Sigmoid colon (tissue), 7 donors: Measurements from ENCODE around the gene SERPINC1. TPM values are rescaled to one million over a fixed set of nuclear protein-coding genes. Genes with fewer than 3 reads are reported as not detected.

Source experiments
- DNase-seq: peaks from one replicate; pipeline ENCODE4 v3.0.0-alpha.2; 2019
- H3K27ac ChIP-seq, 4 donors: fragments of 200-600 bp; sonication (generic); one replicate each; pipeline ENCODE4 v1.5.1; 2016 to 2019; ENCODE audit warnings: mild to moderate bottlenecking in 1 of 4
- H3K27me3 ChIP-seq, 3 donors: fragments of 200-600 bp; sonication (generic); one replicate each; pipeline ENCODE4 v1.5.1; 2019; ENCODE audit warnings: mild to moderate bottlenecking in 1 of 3
- H3K36me3 ChIP-seq, 4 donors: fragments of 200-600 bp; sonication (generic); one replicate each; pipeline ENCODE4 v1.5.1; 2016 to 2019
- H3K4me1 ChIP-seq, 4 donors: fragments of 200-600 bp; sonication (generic); one replicate each; pipeline ENCODE4 v1.5.1; 2017 to 2019
- H3K4me3 ChIP-seq, 4 donors: fragments of 200-600 bp; sonication (generic); one replicate each; pipeline ENCODE4 v1.5.1; 2017 to 2019; ENCODE audit warnings: mild to moderate bottlenecking in 2 of 4, moderate library complexity in 1 of 4
- H3K9me3 ChIP-seq, 4 donors: fragments of 200-600 bp in 3 of 4; sonication (generic) in 3 of 4; one replicate each; pipeline versions ENCODE4 v1.5.1 to v1.6.1; 2013 to 2019
- EP300 ChIP-seq, 4 donors: sonication (generic); formaldehyde crosslinking; IDR thresholded peaks; one replicate each; pipeline ENCODE4 v1.6.1; 2017; ENCODE audit warnings: antibody characterized with exemption in 4 of 4
- POLR2A ChIP-seq, 2 donors: fragments of 450-650 bp; IDR thresholded peaks; one replicate each; pipeline ENCODE4 v1.6.1; 2016; ENCODE audit warnings: antibody characterized with exemption in 2 of 2, mild to moderate bottlenecking in 2 of 2, moderate library complexity in 2 of 2
- POLR2AphosphoS5 ChIP-seq, 4 donors: sonication (generic); formaldehyde crosslinking; IDR thresholded peaks; one replicate each; pipeline ENCODE4 v1.6.1; 2017; ENCODE audit warnings: antibody characterized with exemption in 4 of 4
- WGBS, 2 donors: extraction: QIAGEN DNeasy Blood & Tissue Kit; methylation state at CpG; one replicate each; pipeline ENCODE4 v1.1.7; 2013; 5-methylcytosine and 5-hydroxymethylcytosine counted together
- intact Hi-C: fragments of 100-400 bp; cut with DNase I; formaldehyde crosslinking; loops from one replicate; pipeline ENCODE4 v1.15.1; 2023
- polyA plus RNA-seq, 3 donors: library from polyadenylated mRNA; stranded (reverse); fragments of 200-250 nt; gene quantifications; one replicate each; pipeline ENCODE4 v1.2.3, GENCODE V29; 2013
- small RNA-seq, 3 donors: library from RNA; depleted of rRNA; stranded (forward); fragments of <200 nt; gene quantifications; one replicate each; pipeline ENCODE3, GENCODE V24; 2016
- total RNA-seq, 4 donors: library from RNA; depleted of rRNA; stranded (reverse); fragments of >200 nt; gene quantifications; one replicate each; pipeline ENCODE4 v1.1.0, GENCODE V29; 2016
- TF ChIP-seq, protein P1 (sequence below), 4 experiments: fragments of 450-650 bp in 3 of 4; fragments of 200-600 bp in 1 of 4; IDR thresholded peaks; one replicate each; pipeline ENCODE4 v1.5.1; 2016 to 2019; ENCODE audit warnings: antibody characterized with exemption in 4 of 4, mild to moderate bottlenecking in 3 of 4, moderate library complexity in 2 of 4
- donor health status: healthy with polysubstance abuse.
- donor health status: Bipolar disorder and iron deficiency.
- donor health status: healthy.

The SERPINC1 gene
- total and polyA plus RNA-seq, 7 donors: 0.10 TPM; not detected in 6

DNA sequence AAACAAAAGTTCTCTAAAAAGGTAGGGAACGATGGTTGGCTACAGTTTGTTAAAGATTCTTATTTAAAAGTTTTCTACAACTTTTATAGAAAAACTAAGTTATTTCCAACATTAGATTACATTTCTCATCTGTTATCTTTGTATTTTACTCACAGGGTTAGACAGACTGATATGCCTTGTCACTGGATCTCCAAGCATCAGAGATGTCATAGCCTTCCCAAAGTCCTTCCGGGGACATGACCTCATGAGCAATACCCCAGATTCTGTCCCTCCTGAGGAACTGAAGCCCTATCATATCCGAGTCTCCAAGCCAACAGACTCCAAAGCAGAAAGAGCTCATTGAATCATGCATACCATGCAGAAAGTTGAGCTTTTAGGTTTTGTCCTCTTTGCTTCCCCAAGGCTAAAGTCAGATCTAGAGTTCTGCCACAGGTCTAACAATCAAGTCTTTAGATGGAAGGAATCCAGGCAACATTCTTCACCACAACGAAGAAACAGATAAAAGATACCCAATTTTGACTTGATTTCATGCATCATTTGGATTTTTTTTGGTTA lies 59.7 kb downstream of the SERPINC1 start:
- DNase-seq: no peak
- Histone ChIP-seq H3K9me3 (no peaks in the 10 kb centered on the region), H3K4me3 (no peak overlapping the region), H3K27ac (no peak overlapping the region), H3K36me3 (peaks cover 4 to 92% (median 18%) of the 10 kb centered on the region in 4 donors), H3K27me3 (no peaks in the 10 kb centered on the region), H3K4me1 (peaks cover 0 to 4% (median 0%) of the 10 kb centered on the region in 4 donors)
- intact Hi-C loops: no loop called here
- TF ChIP-seq, protein P1, sequence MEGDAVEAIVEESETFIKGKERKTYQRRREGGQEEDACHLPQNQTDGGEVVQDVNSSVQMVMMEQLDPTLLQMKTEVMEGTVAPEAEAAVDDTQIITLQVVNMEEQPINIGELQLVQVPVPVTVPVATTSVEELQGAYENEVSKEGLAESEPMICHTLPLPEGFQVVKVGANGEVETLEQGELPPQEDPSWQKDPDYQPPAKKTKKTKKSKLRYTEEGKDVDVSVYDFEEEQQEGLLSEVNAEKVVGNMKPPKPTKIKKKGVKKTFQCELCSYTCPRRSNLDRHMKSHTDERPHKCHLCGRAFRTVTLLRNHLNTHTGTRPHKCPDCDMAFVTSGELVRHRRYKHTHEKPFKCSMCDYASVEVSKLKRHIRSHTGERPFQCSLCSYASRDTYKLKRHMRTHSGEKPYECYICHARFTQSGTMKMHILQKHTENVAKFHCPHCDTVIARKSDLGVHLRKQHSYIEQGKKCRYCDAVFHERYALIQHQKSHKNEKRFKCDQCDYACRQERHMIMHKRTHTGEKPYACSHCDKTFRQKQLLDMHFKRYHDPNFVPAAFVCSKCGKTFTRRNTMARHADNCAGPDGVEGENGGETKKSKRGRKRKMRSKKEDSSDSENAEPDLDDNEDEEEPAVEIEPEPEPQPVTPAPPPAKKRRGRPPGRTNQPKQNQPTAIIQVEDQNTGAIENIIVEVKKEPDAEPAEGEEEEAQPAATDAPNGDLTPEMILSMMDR (IDR thresholded peaks at IDR 0.05): no peak
- TF ChIP-seq POLR2A (IDR thresholded peaks at IDR 0.05): no peak
- TF ChIP-seq EP300 (IDR thresholded peaks at IDR 0.05): no peak
- TF ChIP-seq POLR2AphosphoS5 (IDR thresholded peaks at IDR 0.05): no peak
- 89 to 92% methylated on average over 4 of the region's 4 CpGs for WGBS, 2 donors

DNA sequence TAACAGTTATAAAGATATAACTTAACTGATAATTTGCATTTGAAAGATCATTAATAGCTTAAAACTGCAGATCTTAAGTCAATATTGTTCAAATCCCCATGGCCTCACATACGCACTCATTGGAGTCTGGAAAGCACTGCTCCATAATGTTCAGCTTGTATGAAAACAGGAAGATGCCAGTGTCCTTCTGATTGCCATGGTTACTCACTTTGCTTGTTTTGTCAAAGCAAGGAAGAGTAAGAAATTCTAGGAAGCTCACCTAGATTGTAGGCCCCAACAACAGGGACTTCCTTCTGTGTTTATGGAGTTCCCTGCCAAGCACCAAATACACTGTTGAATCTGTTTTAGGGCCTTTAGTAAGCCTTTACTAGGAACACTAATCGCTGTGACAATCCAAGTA lies 60.2 kb downstream of the SERPINC1 start:
- intact Hi-C loops: no loop called here
- H3K9me3 ChIP-seq: no peaks in the 10 kb centered on the region
- peaks cover 4 to 92% (median 18%) of the 10 kb centered on the region in 4 donors for H3K36me3 ChIP-seq
- H3K27me3 ChIP-seq: no peaks in the 10 kb centered on the region
- no peak for DNase-seq
- peaks cover 0 to 4% (median 0%) of the 10 kb centered on the region in 4 donors for H3K4me1 ChIP-seq
- H3K4me3 ChIP-seq: no peak overlapping the region
- TF ChIP-seq EP300 (IDR thresholded peaks at IDR 0.05) (no peak), POLR2AphosphoS5 (IDR thresholded peaks at IDR 0.05) (no peak)
- no peak overlapping the region for H3K27ac ChIP-seq
- 95 to 96% methylated on average over 2 of the region's 2 CpGs for WGBS, 2 donors

DNA sequence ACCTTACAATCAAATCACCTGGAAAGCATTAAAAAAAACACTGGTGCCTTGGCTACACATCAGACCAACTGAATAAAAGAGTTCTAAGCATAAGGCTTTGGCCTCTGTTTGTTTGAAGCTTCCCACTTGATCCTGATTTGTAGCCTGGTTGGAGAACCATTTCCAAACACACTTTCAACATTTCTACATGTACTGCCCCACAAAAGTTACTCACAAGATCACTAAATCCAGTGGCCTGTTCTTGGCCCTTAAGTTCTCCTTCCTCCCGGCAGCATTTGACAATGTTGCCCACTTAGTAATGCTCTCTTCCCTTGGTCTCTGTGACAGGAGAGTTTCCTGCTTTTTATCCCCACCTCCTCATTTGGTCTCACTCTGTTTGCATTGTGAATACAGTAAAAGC lies 61.1 kb downstream of the SERPINC1 start:
- DNase-seq: no peak
- intact Hi-C loops: no loop called here
- TF ChIP-seq, protein P1 (IDR thresholded peaks at IDR 0.05): no peak
- TF ChIP-seq POLR2AphosphoS5 (IDR thresholded peaks at IDR 0.05) (no peak), EP300 (IDR thresholded peaks at IDR 0.05) (no peak), POLR2A (IDR thresholded peaks at IDR 0.05) (no peak)
- Histone ChIP-seq H3K36me3 (peaks cover 4 to 95% (median 18%) of the 10 kb centered on the region in 4 donors), H3K9me3 (no peaks in the 10 kb centered on the region), H3K27ac (no peak overlapping the region), H3K4me1 (peaks cover 0 to 4% (median 0%) of the 10 kb centered on the region in 4 donors), H3K4me3 (no peak overlapping the region), H3K27me3 (no peaks in the 10 kb centered on the region)
- WGBS, 2 donors: 82 to 95% methylated on average over 1 of the region's 1 CpG

Small RNA genes lying within 50 kb of the gene (small RNA-seq; reads per million reads assigned to genes)
- 0 to 0.22 (median 0.12) reads per million in 3 donors for gene RNA5SP67

Other genes starting within 250 kb of the SERPINC1 start
- gene ANKRD45, start 247.5 kb downstream of the SERPINC1 start, total RNA-seq: under 1 TPM in 3 of 4 donors, not detected in 1; 0.27 to 0.71 (median 0.33) TPM
- under 1 TPM in 2 of 3 donors, not detected in 1; 0.41 to 0.92 TPM for gene ANKRD45, start 247.5 kb downstream of the SERPINC1 start, polyA plus RNA-seq
- gene KLHL20, start 202.3 kb downstream of the SERPINC1 start, total RNA-seq: 10 to 100 TPM; 35.5 to 57.7 (median 42.6) TPM
- gene KLHL20, start 202.3 kb downstream of the SERPINC1 start, polyA plus RNA-seq: 10 to 100 TPM in 1 of 3 donors, 1 to 10 TPM in 2; 9.0 to 11.3 (median 9.8) TPM
- gene DARS2, start 92.7 kb downstream of the SERPINC1 start, total RNA-seq: 1 to 10 TPM; 5.2 to 10.0 (median 7.3) TPM
- 10 to 100 TPM in 2 of 3 donors, 1 to 10 TPM in 1; 8.4 to 15.7 (median 10.4) TPM for gene DARS2, start 92.7 kb downstream of the SERPINC1 start, polyA plus RNA-seq
- gene CENPL, start 92.4 kb downstream of the SERPINC1 start, total RNA-seq: 1 to 10 TPM; 3.8 to 7.8 (median 5.4) TPM
- 1 to 10 TPM; 1.8 to 5.7 (median 4.9) TPM for gene CENPL, start 92.4 kb downstream of the SERPINC1 start, polyA plus RNA-seq
- gene GAS5, start 49.3 kb downstream of the SERPINC1 start, total RNA-seq: 100 to 1,000 TPM; 443 to 618 (median 542) TPM
- gene GAS5, start 49.3 kb downstream of the SERPINC1 start, polyA plus RNA-seq: 100 to 1,000 TPM; 323 to 804 (median 459) TPM
- gene ZBTB37, start 48.9 kb downstream of the SERPINC1 start, total RNA-seq: 1 to 10 TPM; 7.5 to 8.6 (median 8.0) TPM
- gene ZBTB37, start 48.9 kb downstream of the SERPINC1 start, polyA plus RNA-seq: 1 to 10 TPM in 1 of 3 donors, under 1 TPM in 2; under 0.01 to 2.5 (median 0.46) TPM
- gene RC3H1, start 105.0 kb upstream of the SERPINC1 start, total RNA-seq: 10 to 100 TPM; 22.5 to 55.9 (median 34.8) TPM
- 1 to 10 TPM; 2.4 to 7.9 (median 4.6) TPM for gene RC3H1, start 105.0 kb upstream of the SERPINC1 start, polyA plus RNA-seq
- gene RABGAP1L, start 242.2 kb upstream of the SERPINC1 start, total RNA-seq: 10 to 100 TPM; 30.4 to 42.9 (median 36.4) TPM
- gene RABGAP1L, start 242.2 kb upstream of the SERPINC1 start, polyA plus RNA-seq: 10 to 100 TPM; 25.2 to 35.4 (median 26.8) TPM